Thoracic aorta (tissue), 2 donors: ENCODE results near the gene TTLL7. TPM values are rescaled to one million over a fixed set of nuclear protein-coding genes. Genes with fewer than 3 reads are reported as not detected.
A peak's percentile ranks its signal among the peaks of the same experiment; 100 is the strongest.

Experiments used
- ATAC-seq: fragments of 150-250 bp; one replicate; pipeline ENCODE4 v1.8.0; 2017; ENCODE audit warnings: low read depth; ENCODE audit not compliant: insufficient number of reproducible peaks, low FRiP score
- DNase-seq: peaks from one replicate; pipeline ENCODE4 v3.0.0-alpha.2; 2020; ENCODE audit warnings: low spot score
- H3K27ac ChIP-seq, 2 donors: fragments of 200-600 bp; sonication (generic); 1 replicate in 1 of 2; 2 replicates in 1 of 2; pipeline ENCODE4 v1.5.1; 2016; ENCODE audit warnings: mild to moderate bottlenecking in 2 of 2, moderate library complexity in 2 of 2
- H3K27me3 ChIP-seq: fragments of 200-600 bp; sonication (generic); replicated peaks from 2 replicates; pipeline ENCODE4 v1.6.0; 2016; ENCODE audit warnings: mild to moderate bottlenecking; ENCODE audit not compliant: insufficient read depth
- H3K36me3 ChIP-seq: fragments of 200-600 bp; sonication (generic); one replicate; pipeline ENCODE4 v1.5.1; 2016
- H3K4me1 ChIP-seq, 2 donors: fragments of 200-600 bp; sonication (generic); 1 replicate in 1 of 2; 2 replicates in 1 of 2; pipeline versions ENCODE4 v1.5.1 to v1.6.0; 2016; ENCODE audit warnings: low read depth in 2 of 2, mild to moderate bottlenecking in 1 of 2; ENCODE audit not compliant: control insufficient read depth in 1 of 2
- H3K4me3 ChIP-seq: fragments of 200-600 bp; sonication (generic); 2 replicates; pipeline ENCODE4 v1.5.1; 2016; ENCODE audit warnings: mild to moderate bottlenecking
- H3K9me3 ChIP-seq: fragments of 200-600 bp; sonication (generic); 2 replicates; pipeline ENCODE4 v1.5.1; 2016
- total RNA-seq, 2 donors: library from RNA; depleted of rRNA; stranded (reverse); fragments of >200 nt; gene quantifications; one replicate each; pipeline versions ENCODE4 v1.1.0 to v1.2.3, GENCODE V29; 2016
- TF ChIP-seq, protein P1 (sequence below): fragments of 200-600 bp; sonication (generic); IDR thresholded peaks from one replicate; pipeline ENCODE4 v1.5.1; 2019; ENCODE audit warnings: antibody characterized with exemption

The TTLL7 gene
- total RNA-seq, 2 donors from 2014 or later: 66.1 to 71.4 TPM

DNA sequence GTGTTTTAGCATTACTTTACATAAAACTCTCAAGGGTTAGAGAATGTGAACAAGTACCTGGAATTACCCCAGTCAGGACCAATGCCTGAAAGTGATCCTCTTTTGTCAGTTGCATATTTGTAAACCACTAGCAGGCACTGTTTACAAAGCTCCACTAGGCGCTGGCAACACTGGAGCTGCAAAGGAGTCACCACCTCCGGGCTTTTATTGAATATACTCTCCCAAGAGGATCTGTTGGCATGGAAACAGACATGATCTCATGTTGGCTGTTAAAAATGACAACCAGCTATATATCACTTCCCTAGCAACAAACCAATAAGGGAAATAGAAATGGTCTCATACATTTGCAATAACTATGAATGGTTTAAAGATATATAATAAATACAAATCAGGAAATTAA is 116.0 kb downstream of the TTLL7 start:
- no peak for ATAC-seq
- Histone ChIP-seq H3K27ac (no peak overlapping the region), H3K4me3 (no peak overlapping the region), H3K27me3 (no peaks in the 10 kb centered on the region), H3K36me3 (no peaks in the 10 kb centered on the region), H3K4me1 (no peaks in the 10 kb centered on the region), H3K9me3 (no peaks in the 10 kb centered on the region)
- TF ChIP-seq, protein P1, sequence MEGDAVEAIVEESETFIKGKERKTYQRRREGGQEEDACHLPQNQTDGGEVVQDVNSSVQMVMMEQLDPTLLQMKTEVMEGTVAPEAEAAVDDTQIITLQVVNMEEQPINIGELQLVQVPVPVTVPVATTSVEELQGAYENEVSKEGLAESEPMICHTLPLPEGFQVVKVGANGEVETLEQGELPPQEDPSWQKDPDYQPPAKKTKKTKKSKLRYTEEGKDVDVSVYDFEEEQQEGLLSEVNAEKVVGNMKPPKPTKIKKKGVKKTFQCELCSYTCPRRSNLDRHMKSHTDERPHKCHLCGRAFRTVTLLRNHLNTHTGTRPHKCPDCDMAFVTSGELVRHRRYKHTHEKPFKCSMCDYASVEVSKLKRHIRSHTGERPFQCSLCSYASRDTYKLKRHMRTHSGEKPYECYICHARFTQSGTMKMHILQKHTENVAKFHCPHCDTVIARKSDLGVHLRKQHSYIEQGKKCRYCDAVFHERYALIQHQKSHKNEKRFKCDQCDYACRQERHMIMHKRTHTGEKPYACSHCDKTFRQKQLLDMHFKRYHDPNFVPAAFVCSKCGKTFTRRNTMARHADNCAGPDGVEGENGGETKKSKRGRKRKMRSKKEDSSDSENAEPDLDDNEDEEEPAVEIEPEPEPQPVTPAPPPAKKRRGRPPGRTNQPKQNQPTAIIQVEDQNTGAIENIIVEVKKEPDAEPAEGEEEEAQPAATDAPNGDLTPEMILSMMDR: no peak
- DNase-seq: no peak

DNA sequence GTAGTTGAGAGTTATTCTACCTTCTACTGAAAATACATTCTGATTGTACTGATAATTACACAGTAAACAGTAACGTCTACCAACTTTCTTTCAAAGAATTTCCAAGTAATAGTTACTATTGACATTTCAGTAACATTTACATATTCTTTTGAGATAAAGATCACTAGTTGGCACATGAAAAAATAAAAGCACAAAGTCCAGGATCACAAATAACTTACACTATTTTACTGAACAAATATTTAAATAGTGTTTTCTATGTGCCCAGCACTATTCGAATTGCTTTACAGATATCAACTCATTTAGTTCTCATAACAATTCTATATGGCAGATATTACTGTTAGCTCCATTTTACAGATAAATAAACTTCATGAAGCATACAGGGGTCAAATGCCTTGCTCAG is 126.4 kb downstream of the TTLL7 start:
- no peaks in the 10 kb centered on the region for H3K4me1 ChIP-seq
- no peaks in the 10 kb centered on the region for H3K9me3 ChIP-seq
- TF ChIP-seq, protein P1: no peak
- H3K36me3 ChIP-seq: peaks cover 8% of the 10 kb centered on the region
- no peak overlapping the region for H3K4me3 ChIP-seq
- ATAC-seq (no peak), DNase-seq (no peak)
- no peak overlapping the region for H3K27ac ChIP-seq
- no peaks in the 10 kb centered on the region for H3K27me3 ChIP-seq

DNA sequence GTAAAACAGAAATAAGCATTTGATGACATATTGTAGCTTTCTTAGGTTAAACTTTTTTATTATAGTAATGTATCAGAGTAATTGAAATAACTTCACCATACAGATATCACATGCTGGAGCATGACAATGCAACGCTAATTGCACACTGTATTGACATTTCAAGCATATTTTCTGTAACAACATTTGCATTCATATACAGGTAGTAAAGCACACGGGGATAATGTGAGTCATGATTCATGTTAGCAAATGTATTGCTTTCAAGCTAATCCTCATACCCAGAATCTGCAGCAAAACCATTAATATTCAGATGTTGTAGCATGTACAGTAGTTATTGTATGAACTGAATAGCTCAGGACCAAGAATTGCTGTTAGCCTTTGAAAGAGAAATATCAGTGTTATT is 133.9 kb downstream of the TTLL7 start:
- TF ChIP-seq, protein P1: no peak
- Histone ChIP-seq H3K4me3 (no peak overlapping the region), H3K9me3 (no peaks in the 10 kb centered on the region), H3K27ac (no peak overlapping the region), H3K27me3 (no peaks in the 10 kb centered on the region), H3K4me1 (no peaks in the 10 kb centered on the region), H3K36me3 (peaks cover 4% of the 10 kb centered on the region)
- DNase-seq: no peak
- no peak for ATAC-seq

DNA sequence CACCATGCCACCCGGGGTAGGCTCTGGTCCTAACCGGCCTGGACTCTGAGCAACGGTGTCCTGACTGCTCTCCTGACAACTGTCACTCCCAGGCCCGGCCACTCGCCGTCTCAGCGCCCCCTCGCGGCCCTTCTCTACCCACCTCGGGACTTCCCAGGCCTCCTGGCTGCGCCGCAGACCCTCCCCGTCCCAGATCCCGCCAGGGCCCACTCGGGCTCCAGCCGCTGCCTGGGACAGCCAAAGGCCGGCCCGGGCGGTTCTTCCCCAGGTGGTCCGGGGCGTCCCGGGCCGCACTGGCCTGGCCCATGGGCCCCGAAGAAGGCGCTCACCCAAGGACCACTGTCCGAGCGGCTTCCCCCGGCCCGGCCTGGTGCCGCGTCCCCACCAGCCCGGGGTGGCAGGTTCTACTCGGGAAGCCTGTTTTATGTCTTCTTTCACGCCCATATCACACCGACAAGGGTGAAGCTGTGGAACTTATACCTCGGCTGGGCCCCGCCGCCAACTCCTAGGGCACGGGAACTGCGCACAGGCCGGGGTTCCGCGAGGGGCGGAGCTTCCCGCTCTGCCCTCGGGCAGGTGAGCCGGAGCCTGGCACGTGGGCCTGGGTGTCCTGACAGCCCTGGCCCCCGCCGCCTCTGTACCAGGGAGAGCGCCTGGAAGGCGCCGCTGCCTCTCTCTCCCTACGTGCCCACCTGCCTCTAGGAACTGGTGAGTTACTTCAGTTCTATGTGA is 138.3 kb downstream of the TTLL7 start:
- TF ChIP-seq, protein P1: peak; percentile 69
- peak; percentile 21 for DNase-seq
- H3K27ac ChIP-seq: peak overlapping the region; percentile 40 to 74

DNA sequence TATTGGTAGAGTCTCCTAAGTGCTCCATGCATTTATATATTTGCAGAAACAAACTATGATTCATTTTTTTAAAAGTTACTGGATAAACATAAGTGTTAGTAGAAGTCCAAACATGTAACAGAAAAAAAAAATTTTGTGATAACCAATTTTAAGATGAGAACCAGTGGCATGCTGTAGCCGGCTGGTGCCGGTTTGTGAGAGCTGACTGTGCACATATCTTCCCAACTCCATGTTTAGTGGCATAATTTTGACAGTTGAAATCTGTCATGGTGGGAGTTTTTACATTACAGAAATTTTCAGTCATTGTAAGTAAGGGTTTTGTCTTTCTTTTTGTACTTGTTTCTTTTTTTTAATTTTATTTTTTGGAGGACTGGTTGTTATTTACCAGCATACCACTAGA is 141.2 kb downstream of the TTLL7 start:
- Histone ChIP-seq H3K27me3 (no peaks in the 10 kb centered on the region), H3K4me1 (peaks cover 0 to 4% of the 10 kb centered on the region in 2 donors), H3K4me3 (no peak overlapping the region), H3K27ac (no peak overlapping the region), H3K36me3 (no peaks in the 10 kb centered on the region), H3K9me3 (no peaks in the 10 kb centered on the region)
- ATAC-seq (no peak), DNase-seq (no peak)
- TF ChIP-seq, protein P1: no peak

More for the DNA sequence above, 138.3 kb downstream of the TTLL7 start:
- no peaks in the 10 kb centered on the region for H3K36me3 ChIP-seq
- H3K27me3 ChIP-seq: no peaks in the 10 kb centered on the region
- peaks cover 0 to 4% of the 10 kb centered on the region in 2 donors for H3K4me1 ChIP-seq
- H3K4me3 ChIP-seq: peak overlapping the region; percentile 93
- ATAC-seq: peak; percentile 52
- no peaks in the 10 kb centered on the region for H3K9me3 ChIP-seq
